Thoracic aorta (tissue), 2 donors: ENCODE data around the gene IGSF5. TPM values are rescaled to one million over a fixed set of nuclear protein-coding genes. Genes with fewer than 3 reads are reported as not detected.

Experiments used
- ATAC-seq: fragments of 150-250 bp; one replicate; pipeline ENCODE4 v1.8.0; 2017; ENCODE audit warnings: low read depth; ENCODE audit not compliant: insufficient number of reproducible peaks, low FRiP score
- DNase-seq: peaks from one replicate; pipeline ENCODE4 v3.0.0-alpha.2; 2020; ENCODE audit warnings: low spot score
- H3K27ac ChIP-seq, 2 donors: fragments of 200-600 bp; sonication (generic); 1 replicate in 1 of 2; 2 replicates in 1 of 2; pipeline ENCODE4 v1.5.1; 2016; ENCODE audit warnings: mild to moderate bottlenecking in 2 of 2, moderate library complexity in 2 of 2
- H3K27me3 ChIP-seq: fragments of 200-600 bp; sonication (generic); replicated peaks from 2 replicates; pipeline ENCODE4 v1.6.0; 2016; ENCODE audit warnings: mild to moderate bottlenecking; ENCODE audit not compliant: insufficient read depth
- H3K36me3 ChIP-seq: fragments of 200-600 bp; sonication (generic); one replicate; pipeline ENCODE4 v1.5.1; 2016
- H3K4me1 ChIP-seq, 2 donors: fragments of 200-600 bp; sonication (generic); 1 replicate in 1 of 2; 2 replicates in 1 of 2; pipeline versions ENCODE4 v1.5.1 to v1.6.0; 2016; ENCODE audit warnings: low read depth in 2 of 2, mild to moderate bottlenecking in 1 of 2; ENCODE audit not compliant: control insufficient read depth in 1 of 2
- H3K4me3 ChIP-seq: fragments of 200-600 bp; sonication (generic); 2 replicates; pipeline ENCODE4 v1.5.1; 2016; ENCODE audit warnings: mild to moderate bottlenecking
- H3K9me3 ChIP-seq: fragments of 200-600 bp; sonication (generic); 2 replicates; pipeline ENCODE4 v1.5.1; 2016
- total RNA-seq, 2 donors: library from RNA; depleted of rRNA; stranded (reverse); fragments of >200 nt; gene quantifications; one replicate each; pipeline versions ENCODE4 v1.1.0 to v1.2.3, GENCODE V29; 2016
- TF ChIP-seq, protein P1 (sequence below): fragments of 200-600 bp; sonication (generic); IDR thresholded peaks from one replicate; pipeline ENCODE4 v1.5.1; 2019; ENCODE audit warnings: antibody characterized with exemption

IGSF5 gene
- total RNA-seq, 2 donors from 2014 or later = not detected

DNA sequence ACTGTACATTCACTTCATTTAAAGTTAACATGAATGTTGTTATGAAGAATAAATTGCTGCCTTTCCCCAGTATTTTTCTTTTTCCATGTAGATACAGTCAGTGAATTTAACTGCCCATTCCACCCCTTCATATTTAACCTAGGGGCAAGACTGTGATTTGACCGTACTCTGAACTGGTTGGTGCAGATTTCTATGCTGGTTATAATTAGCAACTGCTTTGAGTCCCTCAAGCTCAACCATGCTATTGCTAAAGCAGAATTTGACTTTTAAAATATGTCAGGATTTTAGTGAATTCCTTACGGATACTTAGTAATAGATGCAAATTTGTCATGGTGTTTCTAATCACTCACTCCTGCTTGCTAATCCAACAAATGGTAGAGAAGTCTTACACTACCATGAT lies 57.2 kb downstream of the IGSF5 start:
- Histone ChIP-seq H3K27ac (no peak overlapping the region), H3K4me3 (no peak overlapping the region), H3K36me3 (no peaks in the 10 kb centered on the region), H3K4me1 (no peaks in the 10 kb centered on the region), H3K27me3 (no peaks in the 10 kb centered on the region), H3K9me3 (no peaks in the 10 kb centered on the region)
- TF ChIP-seq, protein P1, sequence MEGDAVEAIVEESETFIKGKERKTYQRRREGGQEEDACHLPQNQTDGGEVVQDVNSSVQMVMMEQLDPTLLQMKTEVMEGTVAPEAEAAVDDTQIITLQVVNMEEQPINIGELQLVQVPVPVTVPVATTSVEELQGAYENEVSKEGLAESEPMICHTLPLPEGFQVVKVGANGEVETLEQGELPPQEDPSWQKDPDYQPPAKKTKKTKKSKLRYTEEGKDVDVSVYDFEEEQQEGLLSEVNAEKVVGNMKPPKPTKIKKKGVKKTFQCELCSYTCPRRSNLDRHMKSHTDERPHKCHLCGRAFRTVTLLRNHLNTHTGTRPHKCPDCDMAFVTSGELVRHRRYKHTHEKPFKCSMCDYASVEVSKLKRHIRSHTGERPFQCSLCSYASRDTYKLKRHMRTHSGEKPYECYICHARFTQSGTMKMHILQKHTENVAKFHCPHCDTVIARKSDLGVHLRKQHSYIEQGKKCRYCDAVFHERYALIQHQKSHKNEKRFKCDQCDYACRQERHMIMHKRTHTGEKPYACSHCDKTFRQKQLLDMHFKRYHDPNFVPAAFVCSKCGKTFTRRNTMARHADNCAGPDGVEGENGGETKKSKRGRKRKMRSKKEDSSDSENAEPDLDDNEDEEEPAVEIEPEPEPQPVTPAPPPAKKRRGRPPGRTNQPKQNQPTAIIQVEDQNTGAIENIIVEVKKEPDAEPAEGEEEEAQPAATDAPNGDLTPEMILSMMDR = no peak
- no peak for ATAC-seq
- DNase-seq = no peak

DNA sequence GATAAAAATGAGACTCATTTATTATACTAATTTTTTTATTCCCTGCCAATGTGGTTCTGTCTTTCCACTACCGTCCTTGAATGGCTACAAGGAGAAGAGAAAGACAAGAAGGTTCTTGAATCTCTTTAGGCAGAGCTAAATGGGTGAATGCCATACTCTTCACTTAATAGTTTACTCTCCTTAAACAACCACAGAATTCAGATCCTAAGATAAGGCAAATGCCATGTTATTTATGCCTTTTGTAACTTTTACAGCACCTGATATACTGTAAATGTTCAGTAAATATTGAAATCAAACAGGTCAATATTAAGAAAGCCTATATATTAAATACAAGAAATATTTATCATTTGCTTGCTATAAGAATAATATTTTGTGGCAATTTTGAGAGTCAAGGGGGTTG lies 58.4 kb downstream of the IGSF5 start:
- no peaks in the 10 kb centered on the region for H3K27me3 ChIP-seq
- TF ChIP-seq, protein P1 = no peak
- DNase-seq (no peak), ATAC-seq (no peak)
- no peaks in the 10 kb centered on the region for H3K36me3 ChIP-seq
- H3K4me1 ChIP-seq = no peaks in the 10 kb centered on the region
- H3K27ac ChIP-seq = no peak overlapping the region
- H3K9me3 ChIP-seq = no peaks in the 10 kb centered on the region
- no peak overlapping the region for H3K4me3 ChIP-seq

DNA sequence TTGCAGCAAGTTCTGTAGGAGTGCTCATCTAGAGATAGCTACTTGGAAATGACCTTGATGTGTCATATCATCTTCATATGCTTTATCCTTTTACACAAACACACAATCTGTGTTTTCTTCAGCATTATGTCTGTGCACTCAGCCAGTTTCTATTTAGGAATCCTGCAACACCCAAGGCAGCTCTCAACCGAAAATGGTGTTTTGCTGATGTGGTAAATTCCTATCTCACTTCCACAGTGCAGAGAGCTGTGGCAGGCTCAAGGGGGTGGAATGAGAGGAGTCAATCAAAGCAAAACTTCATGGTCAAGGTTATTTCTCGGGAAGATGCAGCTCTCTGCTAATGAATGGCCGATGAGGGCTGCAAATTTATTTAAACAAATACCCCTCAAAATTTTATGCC lies 59.3 kb downstream of the IGSF5 start:
- no peak for DNase-seq
- H3K4me1 ChIP-seq = no peaks in the 10 kb centered on the region
- H3K9me3 ChIP-seq = no peaks in the 10 kb centered on the region
- no peak overlapping the region for H3K4me3 ChIP-seq
- no peak for ATAC-seq
- H3K27ac ChIP-seq = no peak overlapping the region
- no peaks in the 10 kb centered on the region for H3K36me3 ChIP-seq
- H3K27me3 ChIP-seq = no peaks in the 10 kb centered on the region
- TF ChIP-seq, protein P1 = no peak

DNA sequence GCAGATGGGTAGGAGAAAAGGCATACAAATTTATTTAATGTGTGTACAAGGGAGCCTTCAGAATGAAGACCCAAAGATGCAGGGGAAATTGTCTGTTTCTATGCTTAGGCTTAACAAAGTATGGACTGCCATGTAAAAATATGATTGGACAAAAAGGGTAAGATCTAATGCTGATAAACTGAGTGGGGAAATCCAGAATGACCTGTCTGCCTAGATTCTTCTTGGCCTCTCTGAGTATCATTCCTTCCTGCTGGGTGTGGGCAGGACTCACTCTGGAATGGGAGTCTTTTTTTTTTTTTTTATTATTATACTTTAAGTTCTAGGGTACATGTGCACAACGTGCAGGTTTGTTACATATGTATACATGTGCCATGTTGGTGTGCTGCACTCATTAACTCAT lies 61.0 kb downstream of the IGSF5 start:
- DNase-seq = no peak
- no peaks in the 10 kb centered on the region for H3K4me1 ChIP-seq
- no peaks in the 10 kb centered on the region for H3K27me3 ChIP-seq
- H3K9me3 ChIP-seq = no peaks in the 10 kb centered on the region
- no peak for ATAC-seq
- H3K36me3 ChIP-seq = no peaks in the 10 kb centered on the region
- TF ChIP-seq, protein P1 = no peak
- H3K4me3 ChIP-seq = no peak overlapping the region
- no peak overlapping the region for H3K27ac ChIP-seq

DNA sequence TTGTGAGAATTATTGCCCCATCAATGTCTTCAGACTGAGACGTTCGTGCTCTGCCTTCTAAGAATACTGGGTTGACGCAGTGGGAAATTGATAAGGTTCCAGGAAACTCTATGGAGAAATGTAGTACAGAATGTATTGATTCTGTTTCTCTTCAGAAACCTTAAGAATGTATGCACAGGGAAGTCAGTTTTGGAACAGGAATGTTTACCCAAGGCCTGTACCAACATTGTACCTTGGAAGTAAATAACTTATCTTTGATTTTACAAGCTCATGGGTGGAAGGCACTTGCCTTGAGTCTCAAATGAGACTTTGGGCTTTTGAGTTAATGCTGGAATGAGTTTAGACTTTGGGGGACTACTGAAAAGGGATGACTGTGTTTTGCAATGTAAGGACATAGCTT lies 62.8 kb downstream of the IGSF5 start:
- H3K27ac ChIP-seq = no peak overlapping the region
- H3K9me3 ChIP-seq = no peaks in the 10 kb centered on the region
- no peak for DNase-seq
- ATAC-seq = no peak
- TF ChIP-seq, protein P1 = no peak
- no peaks in the 10 kb centered on the region for H3K4me1 ChIP-seq
- H3K27me3 ChIP-seq = no peaks in the 10 kb centered on the region
- no peak overlapping the region for H3K4me3 ChIP-seq
- no peaks in the 10 kb centered on the region for H3K36me3 ChIP-seq
